ENCODE data around the gene MMP7.

Gene MMP7

DNA sequence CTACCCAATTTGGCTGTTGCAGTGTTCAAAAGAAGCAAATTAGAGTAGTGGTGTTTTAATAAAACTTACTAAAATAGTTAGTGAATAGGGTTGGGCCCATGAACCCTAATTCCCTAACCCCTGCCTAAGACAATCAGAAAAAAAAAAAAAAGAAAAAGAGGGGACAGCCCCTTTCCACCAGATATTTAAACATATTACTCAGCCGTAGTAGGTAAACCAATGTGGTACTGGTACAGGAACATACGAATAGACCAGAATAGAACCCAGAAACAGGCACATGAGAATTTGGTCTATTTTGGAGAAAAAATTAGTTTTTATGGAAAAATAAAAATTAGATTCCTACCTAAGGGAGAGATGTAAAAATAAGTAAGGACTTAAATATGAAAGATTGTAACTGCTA, 38.6 kb downstream of the MMP7 start:
- DNase-seq = no peak

DNA sequence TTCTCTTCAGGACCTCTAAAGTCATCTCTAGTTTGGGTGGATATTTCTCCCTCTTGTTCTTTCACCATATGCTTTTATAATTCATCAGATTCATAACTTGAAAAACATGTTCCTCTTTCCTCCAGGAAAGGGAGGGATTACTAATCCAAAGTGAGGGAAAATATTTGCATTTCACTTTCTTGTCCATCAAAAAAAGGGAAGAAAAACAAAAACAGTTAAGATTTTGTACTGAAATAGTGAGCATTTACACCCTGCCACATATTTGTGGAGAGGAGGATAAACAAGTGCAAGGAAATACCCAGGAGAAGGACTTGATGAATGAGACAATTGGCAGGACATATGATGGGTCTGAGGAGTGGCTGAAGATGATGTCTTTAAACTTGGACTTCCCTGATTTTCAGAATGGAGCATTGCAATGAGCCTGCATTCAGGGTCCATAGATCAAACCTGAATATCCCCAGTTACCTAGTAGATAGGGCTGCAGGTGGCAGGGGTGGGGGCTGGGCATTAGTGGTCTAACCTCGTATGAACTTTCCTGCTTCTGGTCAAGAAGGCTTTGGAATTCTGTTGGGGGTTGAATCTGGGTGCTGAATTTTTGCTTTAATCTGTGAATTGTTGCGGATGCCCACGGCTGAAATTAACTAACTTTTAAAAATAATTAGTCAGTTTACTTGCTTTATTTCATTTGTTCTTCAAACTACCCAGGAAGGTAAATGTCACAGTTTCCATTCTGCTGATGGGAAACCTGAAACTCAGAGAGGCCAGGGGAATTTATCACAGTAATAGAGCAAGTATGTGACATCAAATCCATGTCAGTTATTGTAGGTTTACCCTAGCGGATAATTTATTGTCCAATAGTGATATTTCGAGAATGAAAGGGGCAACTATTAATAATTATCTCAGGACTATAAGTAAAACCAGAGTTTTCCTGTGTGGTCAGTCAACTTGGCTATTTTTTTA, 41.1 kb downstream of the MMP7 start:
- DNase-seq = no peak

DNA sequence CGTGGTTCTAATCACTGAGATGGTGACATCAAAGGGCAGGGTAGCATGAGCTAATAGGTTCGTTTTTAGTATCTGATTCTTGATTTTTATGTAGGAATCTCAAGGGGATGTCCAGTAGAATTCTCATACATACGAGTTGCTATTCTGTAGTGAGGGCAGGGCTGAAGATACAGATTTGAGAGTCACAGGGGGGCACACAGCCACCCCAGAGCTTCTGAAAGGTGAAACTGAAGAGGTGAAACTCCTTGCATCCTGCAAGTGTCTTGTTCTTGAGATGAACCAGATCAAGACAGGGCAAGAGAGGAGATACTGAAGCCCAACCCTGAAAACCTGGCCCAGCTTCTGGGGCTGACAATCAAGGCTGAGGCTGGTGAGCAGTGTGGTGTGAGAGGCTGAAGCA, 42.3 kb downstream of the MMP7 start:
- DNase-seq = no peak

DNA sequence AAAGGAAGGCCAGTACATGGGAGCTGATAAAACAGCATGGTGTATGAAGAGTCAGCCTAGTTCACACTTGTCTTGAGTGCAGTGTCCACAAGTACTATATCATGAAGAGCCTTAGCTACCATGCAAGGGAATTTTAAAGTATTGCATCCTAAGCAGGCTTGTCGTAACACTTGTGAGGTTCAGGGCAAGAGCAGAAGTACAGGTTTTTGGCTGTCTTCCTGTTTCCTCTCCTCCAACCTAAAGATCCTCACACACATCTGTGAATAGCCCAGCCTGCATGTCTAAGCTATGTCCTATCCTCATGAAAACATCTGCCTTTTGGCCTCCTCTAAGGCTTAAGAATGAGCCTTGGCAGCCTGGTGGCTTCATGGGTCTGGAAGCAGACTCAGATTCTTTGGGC, 43.3 kb downstream of the MMP7 start:
- no peak for DNase-seq

DNA sequence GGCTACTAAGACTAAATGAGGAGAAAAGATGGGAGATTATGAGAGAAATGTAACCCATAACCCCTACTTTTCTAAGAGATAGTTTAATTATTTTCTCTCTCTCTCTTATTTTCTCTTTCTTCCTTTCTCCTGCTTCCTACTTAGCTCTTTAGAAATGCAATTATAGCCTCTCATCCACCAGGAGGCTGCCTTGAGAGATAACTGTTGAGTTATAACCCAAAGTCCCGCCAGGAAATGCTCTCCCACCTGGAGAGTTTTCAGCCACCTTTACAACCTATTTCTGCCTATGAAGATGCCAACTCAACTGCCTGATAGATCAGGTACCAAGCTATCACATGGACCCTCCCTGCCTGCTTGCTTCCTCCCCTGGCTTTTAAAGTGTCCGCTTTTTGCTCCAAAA, 44.0 kb downstream of the MMP7 start:
- DNase-seq = no peak

DNA sequence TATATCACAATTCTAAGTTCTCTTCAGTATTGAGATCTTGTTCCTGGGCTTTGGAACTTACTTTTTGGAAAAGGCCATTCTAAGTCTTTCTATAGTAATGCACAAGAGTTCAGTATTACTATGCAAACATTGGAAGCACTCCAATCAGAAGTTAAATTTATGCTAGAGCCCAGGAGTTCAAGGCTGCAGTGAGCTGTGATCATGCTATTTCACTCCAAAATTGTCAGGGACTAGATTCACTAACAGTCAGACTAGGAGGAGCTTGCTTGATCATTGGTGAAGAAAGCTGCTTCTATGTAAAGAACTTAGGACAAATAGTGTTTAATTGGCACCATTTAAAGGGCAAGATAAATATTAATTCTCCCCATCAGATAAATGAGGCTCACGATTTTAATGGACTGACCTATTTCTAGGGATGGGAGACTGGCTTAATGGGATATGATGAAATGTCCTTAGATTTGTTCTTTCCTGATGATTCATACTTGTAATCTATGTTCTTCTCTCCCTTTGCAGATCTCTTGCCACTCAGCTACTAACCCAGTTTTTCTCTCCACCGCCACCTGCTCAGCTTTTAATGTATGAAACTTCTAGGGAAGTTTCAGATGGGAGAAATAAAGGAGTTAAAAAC, 45.3 kb downstream of the MMP7 start:
- DNase-seq = no peak

DNA sequence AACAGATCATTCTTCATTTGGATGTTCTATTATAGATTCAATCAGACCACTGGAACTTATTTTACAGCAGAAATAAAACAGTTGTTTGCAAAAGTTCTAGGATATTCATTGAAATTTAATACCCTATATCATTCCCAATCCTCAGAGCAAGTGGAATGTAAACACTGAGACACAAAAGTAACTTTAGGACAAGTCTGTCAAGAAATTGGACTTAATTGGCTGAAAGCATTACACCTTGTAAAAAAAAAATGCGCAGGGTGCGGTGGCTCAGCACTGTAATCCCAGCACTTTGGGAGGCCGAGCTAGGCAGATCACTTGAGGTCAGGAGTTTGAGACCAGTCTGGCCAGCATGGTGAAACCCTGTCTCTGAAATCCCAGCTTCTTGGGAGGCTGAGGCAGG, 48.1 kb downstream of the MMP7 start:
- no peak for DNase-seq

DNA sequence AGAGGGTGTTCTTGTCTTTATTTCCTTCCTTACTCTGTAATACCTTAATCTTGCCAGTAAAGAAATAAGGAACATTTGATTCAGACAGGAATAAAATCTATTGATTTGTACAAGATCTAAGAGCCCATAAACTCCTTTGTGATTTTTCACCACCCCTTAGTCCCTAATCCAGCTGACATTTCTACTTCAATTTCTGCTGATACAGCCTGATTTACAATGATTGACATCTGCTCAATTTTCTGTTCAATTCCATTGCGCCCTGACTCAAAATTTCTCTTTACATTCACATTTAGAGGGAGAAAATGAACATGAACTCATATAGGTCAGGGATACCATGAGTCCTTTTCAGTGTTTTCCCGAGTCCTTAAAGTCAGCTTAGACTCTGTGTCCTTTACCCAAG, 50.8 kb downstream of the MMP7 start:
- DNase-seq = no peak

DNA sequence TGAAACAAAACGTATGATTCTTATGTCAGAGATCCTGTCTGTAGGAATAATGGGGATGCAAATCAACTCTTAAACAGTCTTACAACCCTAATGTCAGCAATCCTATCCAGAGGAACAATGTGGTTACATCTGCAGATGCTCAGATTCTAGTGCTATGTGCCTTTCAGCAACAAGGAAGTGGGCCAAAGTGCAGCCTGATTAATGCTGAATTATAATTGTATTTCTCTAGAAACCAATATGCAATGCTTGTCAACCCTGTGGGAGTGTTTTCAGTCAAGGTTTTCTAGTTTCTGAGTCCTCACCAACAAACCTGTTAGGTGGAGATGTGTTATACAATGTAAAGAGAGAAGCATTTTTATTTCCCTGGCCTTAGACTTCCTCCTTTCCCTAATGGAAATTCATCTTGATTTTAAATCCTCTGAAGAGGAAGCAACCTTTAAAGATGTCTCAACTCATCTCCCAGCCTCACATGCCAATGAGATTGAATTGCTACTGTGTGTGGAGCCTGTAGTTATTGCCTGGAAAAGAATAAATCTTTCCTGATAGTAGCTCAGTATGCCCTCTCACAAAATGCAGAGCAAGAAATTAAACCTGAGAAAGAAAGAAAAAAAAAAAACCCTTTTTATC, 51.8 kb downstream of the MMP7 start:
- DNase-seq = no peak

DNA sequence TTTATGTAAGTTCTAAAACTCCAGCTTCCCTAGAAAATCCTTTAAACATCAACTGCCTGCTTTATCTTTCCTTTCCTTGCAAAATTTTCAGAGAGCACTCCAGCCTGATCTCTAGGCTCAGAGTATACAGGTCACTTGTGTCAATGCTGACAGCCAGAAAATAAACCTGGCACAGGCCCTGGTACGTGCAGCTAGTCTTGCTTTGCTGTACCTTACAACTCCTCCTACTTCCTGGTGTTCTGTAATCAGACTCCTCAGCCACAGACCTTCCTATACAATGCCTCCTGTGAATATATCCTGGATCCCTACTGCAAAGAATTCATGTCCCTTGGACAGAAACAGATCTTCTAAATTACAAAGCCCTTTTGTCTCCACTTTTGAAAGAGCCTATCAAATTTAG, 53.7 kb downstream of the MMP7 start:
- no peak for DNase-seq

DNA sequence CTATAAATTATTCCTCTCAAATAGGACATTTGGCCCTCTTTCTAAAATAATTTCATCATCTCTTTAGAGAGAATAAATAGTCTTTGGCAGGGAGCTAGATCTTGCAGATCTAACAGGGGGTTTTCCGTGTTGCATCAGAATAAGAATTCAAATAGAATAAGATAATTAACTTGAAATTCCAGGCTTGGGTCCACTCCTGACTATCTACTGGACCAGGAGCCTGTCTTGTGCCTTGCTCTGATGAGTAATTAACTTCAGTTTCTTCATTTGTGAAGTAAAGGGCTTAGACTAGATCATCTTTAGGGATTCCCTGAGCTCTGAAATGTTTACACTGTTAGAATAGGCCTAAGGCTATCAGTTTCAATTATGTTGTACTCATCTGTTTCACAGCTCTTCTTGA, 54.5 kb downstream of the MMP7 start:
- no peak for DNase-seq

DNA sequence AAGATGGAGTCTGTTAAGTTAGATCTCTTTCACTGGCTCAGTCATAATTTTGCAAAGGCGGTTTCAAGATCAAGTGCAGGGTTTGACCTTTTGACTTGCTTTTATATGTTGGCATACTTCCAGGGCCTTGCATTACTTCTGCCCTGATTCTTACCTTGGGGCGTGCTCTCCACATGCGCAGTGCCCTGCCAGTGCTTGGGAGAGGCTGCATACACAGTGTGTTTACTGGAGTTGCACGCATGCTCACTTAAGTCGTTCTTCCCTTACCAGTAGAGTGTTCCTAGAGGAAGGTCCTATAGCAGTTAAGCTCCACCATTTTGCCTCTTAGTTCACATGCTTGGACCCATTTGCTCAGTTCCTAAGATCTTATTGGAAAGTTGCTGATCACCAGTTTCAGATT, 57.0 kb downstream of the MMP7 start:
- DNase-seq = no peak

DNA sequence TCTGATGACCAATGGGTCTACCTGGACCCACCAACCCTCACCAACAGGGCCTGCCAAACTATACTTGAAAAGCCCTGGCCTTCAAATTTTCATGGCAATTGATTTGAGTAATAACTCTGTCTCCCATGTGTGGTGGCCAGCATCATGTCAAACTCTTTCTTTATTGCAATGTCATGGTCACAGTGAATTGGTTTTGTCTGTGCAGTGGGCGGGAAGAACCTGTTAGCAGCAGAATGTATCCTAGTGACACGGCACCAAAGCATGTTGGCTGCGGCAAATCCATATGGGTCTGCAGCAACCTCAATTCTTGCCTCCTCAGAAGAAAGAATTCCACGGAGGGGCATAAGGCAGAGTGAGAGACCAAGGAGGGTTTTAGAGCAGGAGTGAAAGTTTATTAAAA, 58.4 kb downstream of the MMP7 start:
- DNase-seq = no peak

DNA sequence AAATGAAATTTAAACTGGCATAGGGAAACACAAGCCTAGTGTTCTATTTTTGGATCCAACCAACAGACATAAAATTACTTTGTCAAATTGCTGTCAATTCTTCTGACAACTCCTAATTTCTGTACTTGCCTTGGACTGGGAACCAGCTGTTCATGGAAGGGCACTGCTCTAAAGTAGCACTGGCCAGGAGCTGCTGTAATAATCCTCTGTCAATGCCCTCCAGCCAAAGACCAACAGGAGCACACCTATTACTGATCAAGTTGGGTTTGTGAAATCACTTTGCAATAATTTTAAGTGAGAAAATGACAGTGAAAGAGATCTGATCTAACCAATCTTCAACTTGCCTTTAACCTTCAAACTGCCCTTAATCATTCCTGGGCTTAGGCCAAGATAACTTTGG, 59.1 kb downstream of the MMP7 start:
- DNase-seq = no peak
